RWPE1 (cell line): ENCODE measurements around the gene EEF2.
A peak's percentile ranks its signal among the peaks of the same experiment; 100 is the strongest.

Experiments used
- CTCF ChIA-PET: fragments of 350-600 bp; sonication (Branson Sonifier 250); formaldehyde crosslinking; extraction: SDS; loops from one replicate; lab custom pipeline; 2021; lab: Yijun Ruan, JAX
- POLR2A ChIA-PET: fragments of 400-600 bp; formaldehyde crosslinking; extraction: SDS; loops from one replicate; lab custom pipeline; 2020; ENCODE audit warnings: antibody characterized with exemption; ENCODE audit not compliant: low non-redundant PET; lab: Yijun Ruan, JAX
- DNase-seq: peaks from one replicate; pipeline ENCODE4 v3.0.0; 2012; ENCODE audit warnings: low spot score
- H3K27ac ChIP-seq: fragments of 450-650 bp; 2 replicates; pipeline ENCODE4 v1.5.1; 2017
- TF ChIP-seq, protein P1 (sequence below): fragments of 450-650 bp; conservative IDR thresholded peaks from 2 replicates; pipeline ENCODE4 v1.5.1; 2017; ENCODE audit warnings: low read depth, mild to moderate bottlenecking

Gene EEF2

DNA sequence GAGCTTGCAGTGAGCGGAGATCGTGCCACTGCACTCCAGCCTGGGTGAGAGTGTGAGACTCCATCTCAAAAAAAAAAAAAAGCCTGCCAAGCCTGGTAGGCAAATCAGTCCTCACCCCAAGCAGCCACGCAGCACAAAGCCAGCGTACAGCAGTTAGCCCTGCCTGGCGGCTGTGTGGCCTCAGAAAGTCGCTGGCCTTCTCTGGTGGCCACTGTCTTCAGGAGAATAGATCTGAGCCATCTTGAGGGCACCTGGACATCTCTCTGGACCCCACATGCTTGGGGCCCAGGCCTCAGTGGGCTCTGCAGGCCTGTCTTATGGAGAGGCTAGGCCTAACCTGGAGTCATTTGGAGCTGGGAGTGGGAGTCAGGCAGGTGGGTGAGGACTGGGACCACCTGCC, 45.3 kb upstream of the EEF2 start:
- POLR2A ChIA-PET, result no interaction called here

DNA sequence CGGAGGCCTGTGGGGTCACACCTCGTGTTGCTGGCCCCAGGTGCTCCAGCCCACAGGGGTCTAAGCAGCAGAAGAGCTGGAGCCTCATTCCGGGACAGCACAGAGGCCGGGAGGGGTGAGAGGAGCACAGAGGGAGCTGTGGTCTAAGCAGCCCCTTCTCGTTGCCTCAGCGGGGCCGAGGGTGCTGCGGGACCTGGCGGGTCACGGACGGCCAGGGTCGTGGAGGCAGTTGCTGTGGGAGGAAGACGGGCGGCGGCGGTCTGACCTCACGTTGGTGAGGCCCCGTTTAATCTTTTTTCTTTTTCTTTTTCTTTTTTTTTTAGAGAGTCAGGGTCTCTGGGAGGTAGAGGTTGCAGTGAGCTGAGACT, 44.0 kb upstream of the EEF2 start:
- no peak for DNase-seq
- TF ChIP-seq, protein P1, sequence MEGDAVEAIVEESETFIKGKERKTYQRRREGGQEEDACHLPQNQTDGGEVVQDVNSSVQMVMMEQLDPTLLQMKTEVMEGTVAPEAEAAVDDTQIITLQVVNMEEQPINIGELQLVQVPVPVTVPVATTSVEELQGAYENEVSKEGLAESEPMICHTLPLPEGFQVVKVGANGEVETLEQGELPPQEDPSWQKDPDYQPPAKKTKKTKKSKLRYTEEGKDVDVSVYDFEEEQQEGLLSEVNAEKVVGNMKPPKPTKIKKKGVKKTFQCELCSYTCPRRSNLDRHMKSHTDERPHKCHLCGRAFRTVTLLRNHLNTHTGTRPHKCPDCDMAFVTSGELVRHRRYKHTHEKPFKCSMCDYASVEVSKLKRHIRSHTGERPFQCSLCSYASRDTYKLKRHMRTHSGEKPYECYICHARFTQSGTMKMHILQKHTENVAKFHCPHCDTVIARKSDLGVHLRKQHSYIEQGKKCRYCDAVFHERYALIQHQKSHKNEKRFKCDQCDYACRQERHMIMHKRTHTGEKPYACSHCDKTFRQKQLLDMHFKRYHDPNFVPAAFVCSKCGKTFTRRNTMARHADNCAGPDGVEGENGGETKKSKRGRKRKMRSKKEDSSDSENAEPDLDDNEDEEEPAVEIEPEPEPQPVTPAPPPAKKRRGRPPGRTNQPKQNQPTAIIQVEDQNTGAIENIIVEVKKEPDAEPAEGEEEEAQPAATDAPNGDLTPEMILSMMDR, result no peak
- no peak overlapping the region for H3K27ac ChIP-seq
- ChIA-PET CTCF (no interaction called here), POLR2A (no interaction called here)

More for the DNA sequence above, 45.3 kb upstream of the EEF2 start:
- CTCF ChIA-PET, result no interaction called here
- DNase-seq, result no peak
- TF ChIP-seq, protein P1, result no peak
- no peak overlapping the region for H3K27ac ChIP-seq

DNA sequence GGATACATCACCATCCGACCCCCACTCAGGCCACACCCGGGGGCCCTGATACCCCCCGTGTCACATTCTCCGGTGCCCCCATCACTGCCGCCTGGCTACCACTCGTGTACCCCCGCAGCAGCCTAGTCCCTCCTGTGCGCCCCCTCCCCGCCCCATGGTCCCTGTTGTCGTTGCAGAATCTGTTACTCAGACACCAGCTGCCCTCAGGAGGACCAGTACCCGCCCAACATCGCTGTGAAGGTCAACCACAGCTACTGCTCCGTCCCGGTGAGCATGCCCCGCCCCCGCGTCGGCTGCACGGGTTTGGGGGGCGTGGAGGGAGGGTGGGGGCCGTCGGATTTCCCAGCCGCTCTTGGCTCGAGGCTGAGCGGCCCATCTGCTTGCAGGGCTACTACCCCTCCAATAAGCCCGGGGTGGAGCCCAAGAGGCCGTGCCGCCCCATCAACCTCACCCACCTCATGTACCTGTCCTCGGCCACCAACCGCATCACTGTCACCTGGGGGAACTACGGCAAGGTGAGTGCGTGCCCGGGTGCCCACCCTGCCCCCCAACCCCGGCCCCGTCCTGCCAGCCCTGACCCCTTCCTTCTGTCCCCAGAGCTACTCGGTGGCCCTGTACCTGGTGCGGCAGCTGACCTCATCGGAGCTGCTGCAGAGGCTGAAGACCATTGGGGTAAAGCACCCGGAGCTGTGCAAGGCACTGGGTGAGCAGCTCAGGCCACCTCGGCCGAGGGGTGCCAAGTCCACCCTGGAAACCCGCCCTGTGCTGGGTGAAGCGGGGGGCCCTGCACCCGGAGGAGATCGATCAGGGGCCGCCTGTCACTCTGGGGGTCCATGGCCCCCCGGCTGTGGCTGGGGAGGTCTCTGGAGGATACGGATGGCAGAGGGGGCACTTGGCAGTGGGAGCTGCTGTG, 43.3 kb upstream of the EEF2 start:
- TF ChIP-seq, protein P1, result no peak

DNA sequence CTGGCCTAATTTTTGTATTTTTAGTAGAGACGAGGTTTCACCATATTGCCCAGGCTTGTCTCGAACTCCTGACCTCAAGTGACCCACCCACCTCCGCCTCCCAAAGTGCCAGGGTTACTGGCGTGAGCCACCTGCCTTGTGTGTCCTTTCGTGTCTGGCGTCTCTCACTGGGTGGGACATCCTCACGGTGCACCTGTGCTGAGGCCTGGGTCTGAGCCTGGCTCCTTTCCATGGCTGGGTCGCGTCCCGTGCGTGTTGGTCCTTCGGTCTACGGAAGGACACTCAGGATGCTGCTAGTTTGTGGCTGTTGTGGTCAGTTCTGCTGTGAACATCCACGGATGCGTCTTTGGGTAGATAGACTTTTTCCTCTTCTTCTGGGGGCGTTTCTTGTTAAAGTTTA, 41.9 kb upstream of the EEF2 start:
- 0 out of 2 replicates have a peak overlapping the region, but pooled peaks have one; percentile 7 for H3K27ac ChIP-seq
- no peak for DNase-seq
- ChIA-PET POLR2A (no interaction called here), CTCF (no interaction called here)
- TF ChIP-seq, protein P1, result no peak

More for the DNA sequence above, 43.3 kb upstream of the EEF2 start:
- ChIA-PET CTCF (no interaction called here), POLR2A (no interaction called here)
- no peak for DNase-seq
- H3K27ac ChIP-seq, result no peak overlapping the region

DNA sequence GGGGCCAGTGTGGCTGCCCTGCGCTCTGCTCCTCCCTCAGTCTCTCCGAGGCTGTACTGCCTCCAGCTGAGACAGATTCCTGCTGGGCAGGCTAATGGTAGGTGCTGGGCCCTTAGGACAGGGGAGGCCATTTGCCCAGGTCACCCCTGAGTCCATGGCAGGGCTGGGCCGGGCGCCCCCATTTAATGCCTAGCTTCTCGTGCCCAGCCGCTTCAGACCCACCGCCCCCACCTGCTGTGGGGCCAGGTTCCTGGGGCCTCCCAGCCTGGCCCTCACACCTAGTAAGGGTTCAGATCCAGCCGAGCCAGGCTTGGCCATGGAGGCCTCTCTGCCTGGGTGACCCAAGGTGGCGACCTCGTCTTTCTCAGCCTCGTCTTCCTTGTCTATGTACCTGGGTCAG, 40.1 kb upstream of the EEF2 start:
- POLR2A ChIA-PET, result no interaction called here

DNA sequence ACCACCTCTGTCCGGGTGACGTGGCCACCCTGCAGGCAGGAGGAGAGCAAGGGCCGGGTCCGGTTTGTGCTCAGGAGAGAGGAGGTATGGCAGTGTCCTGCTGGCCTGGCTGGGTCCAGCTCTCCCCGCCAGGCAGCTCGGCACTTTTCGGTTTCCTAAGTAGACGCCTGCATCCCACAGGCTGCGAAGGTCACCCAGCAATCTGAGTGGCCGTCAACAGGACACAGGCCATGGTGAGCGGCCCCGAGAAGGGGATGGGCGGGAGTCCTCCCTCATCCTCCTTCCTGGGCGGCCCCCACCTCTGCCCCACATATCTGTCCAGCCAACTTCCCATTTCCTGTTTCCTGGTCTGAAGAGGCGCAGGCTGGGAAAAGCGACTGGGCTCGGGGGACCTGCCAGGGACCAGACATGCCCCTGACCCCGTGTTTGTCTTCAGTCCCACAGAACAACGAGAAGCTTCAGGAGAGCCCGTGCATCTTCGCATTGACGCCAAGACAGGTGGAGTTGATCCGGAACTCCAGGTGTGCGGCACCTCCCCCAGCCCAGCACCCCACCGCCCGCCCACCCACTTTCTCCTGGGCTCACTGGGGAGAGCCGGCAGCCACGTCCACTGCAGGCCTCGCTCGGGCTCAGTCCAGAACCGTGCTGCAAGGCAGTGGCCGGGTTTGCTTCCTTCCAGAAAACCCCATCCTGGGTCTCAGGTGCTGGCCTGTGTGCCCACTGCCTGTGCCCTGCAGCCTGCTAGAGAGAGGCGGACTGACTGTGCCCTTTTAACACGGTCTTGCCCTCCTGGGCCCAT, 38.5 kb upstream of the EEF2 start:
- no peak overlapping the region for H3K27ac ChIP-seq
- no peak for DNase-seq
- CTCF ChIA-PET, result no interaction called here
- POLR2A ChIA-PET, result no interaction called here
- TF ChIP-seq, protein P1, result no peak

More for the DNA sequence above, 40.1 kb upstream of the EEF2 start:
- TF ChIP-seq, protein P1, result no peak
- CTCF ChIA-PET, result interaction anchor here (0.6 kb wide), 1 partner anchor 139 kb away, joined by 3 read pairs; no protein-coding TSS in a partner anchor
- no peak overlapping the region for H3K27ac ChIP-seq
- DNase-seq, result no peak
